ENCODE results near the gene MOGAT2. TPM values are rescaled to one million over a fixed set of nuclear protein-coding genes. Genes with fewer than 3 reads are reported as not detected.

Gene MOGAT2
- total RNA-seq, 1 donor from 2014 or later = not detected

- Mint-ChIP-seq H3K27me3 (ENCODE audit: low read depth, unreplicated experiment) (peaks cover 44% of the 10 kb centered on the region), H3K27ac (ENCODE audit: unreplicated experiment) (no peak overlapping the region), H3K36me3 (ENCODE audit: low read depth, unreplicated experiment) (no peaks in the 10 kb centered on the region), H3K4me1 (ENCODE audit: low read depth, unreplicated experiment) (no peaks in the 10 kb centered on the region), H3K4me3 (ENCODE audit: unreplicated experiment) (no peak overlapping the region), H3K9me3 (ENCODE audit: unreplicated experiment) (peaks cover 2% of the 10 kb centered on the region)
- no peak for DNase-seq (ENCODE audit: low read depth)
- no peak overlapping the region for H3K27ac ChIP-seq (ENCODE audit: low read depth, low read length)
- no peak for FAIRE-seq
- no peaks in the 10 kb centered on the region for H3K27me3 ChIP-seq (ENCODE audit: insufficient read depth, low read length)
- no peaks in the 10 kb centered on the region for H3K9me3 ChIP-seq (ENCODE audit: insufficient read depth, low read depth, low read length)
- H3K4me3 ChIP-seq (ENCODE audit: insufficient read depth, low read depth, low read length) = no peak overlapping the region
- H2AFZ ChIP-seq (ENCODE audit: low read depth, low read length) = no peak overlapping the region
- no peak for TF ChIP-seq CTCF (IDR thresholded peaks at IDR 0.05; ENCODE audit: insufficient read depth, low read depth, low read length)
- no peak for TF ChIP-seq EZH2 (IDR thresholded peaks at IDR 0.05; ENCODE audit: insufficient read depth, low read length)
- H3K4me1 ChIP-seq (ENCODE audit: insufficient read depth, low read length) = peaks cover 7% of the 10 kb centered on the region
- H4K20me1 ChIP-seq (ENCODE audit: insufficient read depth, low read length) = no peaks in the 10 kb centered on the region
- H3K36me3 ChIP-seq (ENCODE audit: insufficient read depth, low read length) = no peaks in the 10 kb centered on the region
- no peak overlapping the region for H3K4me2 ChIP-seq (ENCODE audit: low read length)
- H3K9ac ChIP-seq (ENCODE audit: low read length) = no peak overlapping the region
- H3K79me2 ChIP-seq (ENCODE audit: insufficient read depth, low read length) = no peaks in the 10 kb centered on the region
Measured at GRCh38 chr11:75778962-75779361, 61.3 kb downstream of the MOGAT2 start.

GRCh38 chr11:75779960-75780359, 62.3 kb downstream of the MOGAT2 start:
- H2AFZ ChIP-seq (ENCODE audit: low read depth, low read length) = no peak overlapping the region
- peaks cover 7% of the 10 kb centered on the region for H3K4me1 ChIP-seq (ENCODE audit: insufficient read depth, low read length)
- H3K9ac ChIP-seq (ENCODE audit: low read length) = no peak overlapping the region
- no peak overlapping the region for H3K4me3 ChIP-seq (ENCODE audit: insufficient read depth, low read depth, low read length)
- H3K4me3 Mint-ChIP-seq (ENCODE audit: unreplicated experiment) = no peak overlapping the region
- H3K27me3 ChIP-seq (ENCODE audit: insufficient read depth, low read length) = no peaks in the 10 kb centered on the region
- H3K27ac Mint-ChIP-seq (ENCODE audit: unreplicated experiment) = no peak overlapping the region
- no peak overlapping the region for H3K4me2 ChIP-seq (ENCODE audit: low read length)
- no peak overlapping the region for H3K27ac ChIP-seq (ENCODE audit: low read depth, low read length)
- no peaks in the 10 kb centered on the region for H3K36me3 ChIP-seq (ENCODE audit: insufficient read depth, low read length)
- peaks cover 2% of the 10 kb centered on the region for H3K9me3 Mint-ChIP-seq (ENCODE audit: unreplicated experiment)
- no peaks in the 10 kb centered on the region for H3K79me2 ChIP-seq (ENCODE audit: insufficient read depth, low read length)
- no peaks in the 10 kb centered on the region for H3K36me3 Mint-ChIP-seq (ENCODE audit: low read depth, unreplicated experiment)
- no peak for TF ChIP-seq CTCF (IDR thresholded peaks at IDR 0.05; ENCODE audit: insufficient read depth, low read depth, low read length)
- no peak for TF ChIP-seq EZH2 (IDR thresholded peaks at IDR 0.05; ENCODE audit: insufficient read depth, low read length)
- no peaks in the 10 kb centered on the region for H4K20me1 ChIP-seq (ENCODE audit: insufficient read depth, low read length)
- H3K27me3 Mint-ChIP-seq (ENCODE audit: low read depth, unreplicated experiment) = peaks cover 40% of the 10 kb centered on the region
- FAIRE-seq (no peak), DNase-seq (ENCODE audit: low read depth) (no peak)
- no peaks in the 10 kb centered on the region for H3K4me1 Mint-ChIP-seq (ENCODE audit: low read depth, unreplicated experiment)
- H3K9me3 ChIP-seq (ENCODE audit: insufficient read depth, low read depth, low read length) = no peaks in the 10 kb centered on the region

GRCh38 chr11:75780888-75781287, 63.2 kb downstream of the MOGAT2 start:
- FAIRE-seq (no peak), DNase-seq (ENCODE audit: low read depth) (no peak)
- no peak overlapping the region for H3K27ac ChIP-seq (ENCODE audit: low read depth, low read length)
- TF ChIP-seq EZH2 (IDR thresholded peaks at IDR 0.05; ENCODE audit: insufficient read depth, low read length) (no peak), CTCF (IDR thresholded peaks at IDR 0.05; ENCODE audit: insufficient read depth, low read depth, low read length) (no peak)
- peaks cover 7% of the 10 kb centered on the region for H3K4me1 ChIP-seq (ENCODE audit: insufficient read depth, low read length)
- Mint-ChIP-seq H3K9me3 (ENCODE audit: unreplicated experiment) (peaks cover 2% of the 10 kb centered on the region), H3K36me3 (ENCODE audit: low read depth, unreplicated experiment) (no peaks in the 10 kb centered on the region), H3K4me1 (ENCODE audit: low read depth, unreplicated experiment) (no peaks in the 10 kb centered on the region), H3K27me3 (ENCODE audit: low read depth, unreplicated experiment) (peaks cover 32% of the 10 kb centered on the region), H3K27ac (ENCODE audit: unreplicated experiment) (no peak overlapping the region), H3K4me3 (ENCODE audit: unreplicated experiment) (no peak overlapping the region)
- no peak overlapping the region for H3K9ac ChIP-seq (ENCODE audit: low read length)
- H3K4me3 ChIP-seq (ENCODE audit: insufficient read depth, low read depth, low read length) = no peak overlapping the region
- no peaks in the 10 kb centered on the region for H3K9me3 ChIP-seq (ENCODE audit: insufficient read depth, low read depth, low read length)
- H3K27me3 ChIP-seq (ENCODE audit: insufficient read depth, low read length) = no peaks in the 10 kb centered on the region
- no peaks in the 10 kb centered on the region for H4K20me1 ChIP-seq (ENCODE audit: insufficient read depth, low read length)
- H3K79me2 ChIP-seq (ENCODE audit: insufficient read depth, low read length) = no peaks in the 10 kb centered on the region
- no peak overlapping the region for H3K4me2 ChIP-seq (ENCODE audit: low read length)
- H2AFZ ChIP-seq (ENCODE audit: low read depth, low read length) = no peak overlapping the region
- H3K36me3 ChIP-seq (ENCODE audit: insufficient read depth, low read length) = no peaks in the 10 kb centered on the region

All from astrocyte (in vitro differentiated cells and primary cell).